Gastroesophageal sphincter (tissue), 2 donors: ENCODE measurements around the gene LONRF2.

Experiments used
- POLR2A ChIP-seq, 2 donors: fragments of 450-650 bp; IDR thresholded peaks; one replicate each; pipeline ENCODE4 v1.6.1; 2017; ENCODE audit warnings: antibody characterized with exemption in 2 of 2, mild to moderate bottlenecking in 2 of 2, moderate library complexity in 1 of 2
- POLR2AphosphoS5 ChIP-seq: sonication (generic); formaldehyde crosslinking; IDR thresholded peaks from one replicate; pipeline ENCODE4 v1.6.1; 2017; ENCODE audit warnings: antibody characterized with exemption

DNA sequence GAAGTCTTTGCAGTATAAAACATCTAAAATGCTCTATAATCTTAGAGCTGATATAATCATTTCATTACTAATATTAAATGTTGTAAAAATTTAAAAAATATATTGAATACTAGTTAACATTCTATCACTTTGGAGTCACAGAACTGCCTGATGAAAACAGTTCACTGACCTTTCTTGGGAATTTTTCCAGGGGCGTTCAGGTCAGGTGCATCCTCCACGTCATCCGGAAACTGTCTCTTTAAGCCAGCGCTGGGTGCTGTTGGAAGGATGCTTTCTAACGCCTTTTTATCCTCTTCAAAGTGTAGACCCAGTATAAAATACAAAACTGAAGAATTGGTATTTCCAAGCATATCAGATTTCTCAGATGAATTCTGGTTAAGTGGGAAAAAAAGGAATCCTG lies 22.8 kb downstream of the LONRF2 start:
- TF ChIP-seq POLR2A (IDR thresholded peaks at IDR 0.05) = no peak
- TF ChIP-seq POLR2AphosphoS5 = no peak
